Measurements from ENCODE around the gene MSTN.

Gene MSTN

GRCh38 chr2:190062601-190063000, at the start of gene MSTN:
TSS of gene MSTN (minus strand) at chr2:190062729. CDS start at chr2:190062596, 133 bp downstream.
- DNase-seq (ENCODE audit: low read depth) = no peak

- DNase-seq (ENCODE audit: low read depth) = no peak
Observed at GRCh38 chr2:190111166-190111565, 48.6 kb upstream of the MSTN start.

GRCh38 chr2:190110699-190111098, 48.2 kb upstream of the MSTN start:
- no peak for DNase-seq (ENCODE audit: low read depth)

GRCh38 chr2:190110131-190110530, 47.6 kb upstream of the MSTN start:
- DNase-seq (ENCODE audit: low read depth) = no peak

GRCh38 chr2:190107409-190107808, 44.9 kb upstream of the MSTN start:
- no peak for DNase-seq (ENCODE audit: low read depth)

GRCh38 chr2:190106783-190107182, 44.3 kb upstream of the MSTN start:
- DNase-seq (ENCODE audit: low read depth) = no peak

- DNase-seq (ENCODE audit: low read depth) = no peak
Observed at GRCh38 chr2:190105554-190105953, 43.0 kb upstream of the MSTN start.

- DNase-seq (ENCODE audit: low read depth) = no peak
Observed at GRCh38 chr2:190103144-190103543, 40.6 kb upstream of the MSTN start.

- DNase-seq (ENCODE audit: low read depth) = no peak
Observed at GRCh38 chr2:190099890-190100697, 37.6 kb upstream of the MSTN start.

- DNase-seq (ENCODE audit: low read depth) = no peak
Observed at GRCh38 chr2:190098851-190099250, 36.3 kb upstream of the MSTN start.

- no peak for DNase-seq (ENCODE audit: low read depth)
Observed at GRCh38 chr2:190097115-190097514, 34.6 kb upstream of the MSTN start.

GRCh38 chr2:190094316-190094871, 31.9 kb upstream of the MSTN start:
- no peak for DNase-seq (ENCODE audit: low read depth)

- DNase-seq (ENCODE audit: low read depth) = no peak
Observed at GRCh38 chr2:190093793-190094192, 31.3 kb upstream of the MSTN start.

- DNase-seq (ENCODE audit: low read depth) = no peak
Observed at GRCh38 chr2:190090148-190090547, 27.6 kb upstream of the MSTN start.

GRCh38 chr2:190088917-190089316, 26.4 kb upstream of the MSTN start:
- DNase-seq (ENCODE audit: low read depth) = no peak

GRCh38 chr2:190084704-190085103, 22.2 kb upstream of the MSTN start:
- DNase-seq (ENCODE audit: low read depth) = no peak

- no peak for DNase-seq (ENCODE audit: low read depth)
Observed at GRCh38 chr2:190082118-190082517, 19.6 kb upstream of the MSTN start.

GRCh38 chr2:190080527-190081049, 18.1 kb upstream of the MSTN start:
- DNase-seq (ENCODE audit: low read depth) = no peak

GRCh38 chr2:190079160-190079559, 16.6 kb upstream of the MSTN start:
- DNase-seq (ENCODE audit: low read depth) = no peak

GRCh38 chr2:190075623-190076022, 13.1 kb upstream of the MSTN start:
- no peak for DNase-seq (ENCODE audit: low read depth)

- no peak for DNase-seq (ENCODE audit: low read depth)
Observed at GRCh38 chr2:190069936-190070696, 7.6 kb upstream of the MSTN start.

- DNase-seq (ENCODE audit: low read depth) = no peak
Observed at GRCh38 chr2:190068764-190069163, 6.2 kb upstream of the MSTN start.

- no peak for DNase-seq (ENCODE audit: low read depth)
Observed at GRCh38 chr2:190065839-190066238, 3.3 kb upstream of the MSTN start.
